ENCODE results near the gene SEC22A.

Gene SEC22A

GRCh38 chr3:123168605-123169004 is 33.1 kb upstream of the SEC22A start:
- Histone ChIP-seq H2AFZ (no peak overlapping the region), H3K9me3 (ENCODE audit: control insufficient read depth, low read length) (no peaks in the 10 kb centered on the region), H3K27ac (no peak overlapping the region), H3K4me3 (ENCODE audit: low read depth, low read length) (no peak overlapping the region), H3K27me3 (ENCODE audit: control insufficient read depth, insufficient read depth, low read length) (no peaks in the 10 kb centered on the region), H3K36me3 (ENCODE audit: control insufficient read depth, insufficient read depth, low read length) (no peaks in the 10 kb centered on the region), H3K79me2 (no peaks in the 10 kb centered on the region), H3K9ac (no peak overlapping the region), H3K4me2 (ENCODE audit: low read length) (no peak overlapping the region), H3K4me1 (no peaks in the 10 kb centered on the region)
- no peak for TF ChIP-seq CTCF (IDR thresholded peaks at IDR 0.05)

- no peak overlapping the region for H3K9ac ChIP-seq
- no peak overlapping the region for H3K4me3 ChIP-seq (ENCODE audit: low read depth, low read length)
- no peak overlapping the region for H2AFZ ChIP-seq
- no peaks in the 10 kb centered on the region for H3K36me3 ChIP-seq (ENCODE audit: control insufficient read depth, insufficient read depth, low read length)
- H3K4me2 ChIP-seq (ENCODE audit: low read length), result no peak overlapping the region
- no peak for TF ChIP-seq CTCF (IDR thresholded peaks at IDR 0.05)
- H3K9me3 ChIP-seq (ENCODE audit: control insufficient read depth, low read length), result no peaks in the 10 kb centered on the region
- H3K27ac ChIP-seq, result no peak overlapping the region
- no peaks in the 10 kb centered on the region for H3K4me1 ChIP-seq
- no peaks in the 10 kb centered on the region for H3K79me2 ChIP-seq
- H3K27me3 ChIP-seq (ENCODE audit: control insufficient read depth, insufficient read depth, low read length), result no peaks in the 10 kb centered on the region
These were observed 32.2 kb upstream of the SEC22A start for GRCh38 chr3:123169492-123169929.

- no peak overlapping the region for H3K4me3 ChIP-seq (ENCODE audit: low read depth, low read length)
- H3K36me3 ChIP-seq (ENCODE audit: control insufficient read depth, insufficient read depth, low read length), result no peaks in the 10 kb centered on the region
- no peaks in the 10 kb centered on the region for H3K9me3 ChIP-seq (ENCODE audit: control insufficient read depth, low read length)
- no peaks in the 10 kb centered on the region for H3K4me1 ChIP-seq
- no peak for TF ChIP-seq CTCF (IDR thresholded peaks at IDR 0.05)
- no peak overlapping the region for H3K9ac ChIP-seq
- no peak overlapping the region for H2AFZ ChIP-seq
- no peak overlapping the region for H3K4me2 ChIP-seq (ENCODE audit: low read length)
- H3K27me3 ChIP-seq (ENCODE audit: control insufficient read depth, insufficient read depth, low read length), result no peaks in the 10 kb centered on the region
- H3K79me2 ChIP-seq, result no peaks in the 10 kb centered on the region
- no peak overlapping the region for H3K27ac ChIP-seq
These were observed 31.8 kb upstream of the SEC22A start for GRCh38 chr3:123169930-123170329.

- no peak overlapping the region for H2AFZ ChIP-seq
- no peaks in the 10 kb centered on the region for H3K27me3 ChIP-seq (ENCODE audit: control insufficient read depth, insufficient read depth, low read length)
- no peaks in the 10 kb centered on the region for H3K79me2 ChIP-seq
- H3K36me3 ChIP-seq (ENCODE audit: control insufficient read depth, insufficient read depth, low read length), result no peaks in the 10 kb centered on the region
- no peak for TF ChIP-seq CTCF (IDR thresholded peaks at IDR 0.05)
- H3K4me2 ChIP-seq (ENCODE audit: low read length), result no peak overlapping the region
- no peak overlapping the region for H3K27ac ChIP-seq
- no peaks in the 10 kb centered on the region for H3K4me1 ChIP-seq
- no peak overlapping the region for H3K4me3 ChIP-seq (ENCODE audit: low read depth, low read length)
- no peak overlapping the region for H3K9ac ChIP-seq
- no peaks in the 10 kb centered on the region for H3K9me3 ChIP-seq (ENCODE audit: control insufficient read depth, low read length)
These were observed 21.0 kb upstream of the SEC22A start for GRCh38 chr3:123180791-123181190.

- Histone ChIP-seq H3K27ac (no peak overlapping the region), H3K9me3 (ENCODE audit: control insufficient read depth, low read length) (no peaks in the 10 kb centered on the region), H3K9ac (no peak overlapping the region), H3K79me2 (no peaks in the 10 kb centered on the region), H3K4me1 (no peaks in the 10 kb centered on the region), H2AFZ (no peak overlapping the region), H3K4me3 (ENCODE audit: low read depth, low read length) (no peak overlapping the region), H3K36me3 (ENCODE audit: control insufficient read depth, insufficient read depth, low read length) (no peaks in the 10 kb centered on the region), H3K27me3 (ENCODE audit: control insufficient read depth, insufficient read depth, low read length) (no peaks in the 10 kb centered on the region), H3K4me2 (ENCODE audit: low read length) (no peak overlapping the region)
- no peak for TF ChIP-seq CTCF (IDR thresholded peaks at IDR 0.05)
These were observed 15.0 kb upstream of the SEC22A start for GRCh38 chr3:123186695-123187094.
